Embryonic facial prominence (tissue), 1 donor: Measurements from ENCODE around the gene USF3.
"Not testable (repeated sequence)": the region's sequence is repeated elsewhere in the genome, so short reads cannot be mapped to it uniquely, and the experiment has no call there.

Source experiments
- DNase-seq: peaks from one replicate; pipeline ENCODE4 v3.0.0-alpha.2; 2016; ENCODE audit errors: extremely low spot score

The USF3 gene

GRCh38 chr3:113654310-113654709 is 42.1 kb downstream of the USF3 start:
- DNase-seq = no peak

- DNase-seq = no peak
Measured at GRCh38 chr3:113649174-113649845, 47.1 kb downstream of the USF3 start.

DNA sequence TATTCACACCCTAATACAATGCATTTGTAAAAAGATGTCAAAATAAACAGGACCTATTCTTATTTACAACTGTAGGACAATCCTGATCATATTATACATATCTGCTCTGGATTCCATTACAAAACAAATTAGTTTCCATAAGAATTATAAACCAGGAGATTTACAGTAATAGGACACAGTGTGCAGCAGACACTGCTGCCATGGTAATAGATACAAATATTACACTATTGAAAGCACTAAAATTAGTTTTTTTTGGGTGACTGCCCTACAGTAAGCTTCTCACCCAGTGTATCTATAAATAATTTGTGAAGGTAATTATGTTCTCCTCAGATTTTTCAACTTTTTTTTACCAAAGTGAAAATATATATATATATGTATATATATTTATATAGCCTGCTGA is 47.9 kb downstream of the USF3 start:
- DNase-seq = no peak

DNA sequence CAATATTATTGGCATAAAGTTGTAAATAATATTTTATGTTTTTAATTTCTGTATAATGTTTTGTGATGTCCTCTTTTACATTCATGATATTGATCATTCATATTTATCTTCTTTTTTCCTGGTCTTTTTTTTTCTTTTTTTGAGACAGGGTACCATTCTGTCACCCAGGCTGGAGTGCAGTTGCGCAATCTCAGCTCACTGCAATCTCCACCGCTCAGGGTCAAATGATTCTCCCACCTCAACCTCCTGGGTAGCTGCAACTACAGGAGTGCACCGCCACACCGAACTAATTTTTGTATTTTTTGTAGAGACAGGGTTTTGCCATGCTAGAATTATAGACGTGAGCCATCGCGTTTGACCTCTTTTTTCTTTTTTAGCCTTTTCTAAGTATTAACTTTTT is 52.9 kb downstream of the USF3 start:
- no peak for DNase-seq

GRCh38 chr3:113638910-113639309 is 57.5 kb downstream of the USF3 start:
- DNase-seq = no peak

- no peak for DNase-seq
Measured at GRCh38 chr3:113637756-113638155, 58.7 kb downstream of the USF3 start.

DNA sequence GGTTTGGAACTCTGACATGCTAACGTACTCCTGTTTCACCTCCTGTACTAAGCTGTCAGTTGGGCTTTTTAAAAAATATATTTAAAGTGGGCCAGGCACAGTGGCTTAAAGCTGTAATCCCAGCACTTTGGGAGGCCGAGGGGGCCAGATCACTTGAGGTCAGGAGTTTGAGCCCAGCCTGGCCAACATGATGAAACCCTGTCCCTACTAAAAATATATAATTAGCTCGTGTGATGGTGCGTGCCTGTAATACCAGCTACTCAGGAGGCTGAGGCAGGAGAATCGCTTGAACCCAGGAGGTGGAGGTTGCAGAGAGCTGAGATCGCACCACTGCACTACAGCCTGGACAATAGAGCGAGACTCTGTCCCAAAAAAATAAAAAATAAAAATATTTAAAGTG is 60.4 kb downstream of the USF3 start:
- DNase-seq = not testable (repeated sequence)

- DNase-seq = peak; percentile 39
Measured at GRCh38 chr3:113634782-113635474, 61.5 kb downstream of the USF3 start.

DNA sequence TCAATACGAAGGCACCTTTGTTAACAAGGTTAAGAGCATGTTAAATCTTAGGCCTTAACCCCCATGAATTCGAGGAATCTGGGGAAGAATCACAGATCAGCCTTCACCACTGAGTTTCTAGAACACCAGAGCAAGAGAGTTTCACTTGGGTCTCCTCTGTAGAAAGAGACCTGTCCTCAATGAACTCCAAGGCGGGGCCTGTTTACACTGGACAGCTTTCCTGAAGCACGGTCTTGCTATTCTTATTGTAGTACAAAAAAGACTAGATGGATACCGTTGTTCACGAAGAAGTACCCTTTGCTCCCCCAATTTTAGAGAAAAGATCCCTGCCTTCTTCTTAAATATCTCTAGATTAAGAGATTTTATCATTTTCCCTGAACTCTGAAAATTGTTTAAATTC is 64.9 kb downstream of the USF3 start:
- DNase-seq = no peak

DNA sequence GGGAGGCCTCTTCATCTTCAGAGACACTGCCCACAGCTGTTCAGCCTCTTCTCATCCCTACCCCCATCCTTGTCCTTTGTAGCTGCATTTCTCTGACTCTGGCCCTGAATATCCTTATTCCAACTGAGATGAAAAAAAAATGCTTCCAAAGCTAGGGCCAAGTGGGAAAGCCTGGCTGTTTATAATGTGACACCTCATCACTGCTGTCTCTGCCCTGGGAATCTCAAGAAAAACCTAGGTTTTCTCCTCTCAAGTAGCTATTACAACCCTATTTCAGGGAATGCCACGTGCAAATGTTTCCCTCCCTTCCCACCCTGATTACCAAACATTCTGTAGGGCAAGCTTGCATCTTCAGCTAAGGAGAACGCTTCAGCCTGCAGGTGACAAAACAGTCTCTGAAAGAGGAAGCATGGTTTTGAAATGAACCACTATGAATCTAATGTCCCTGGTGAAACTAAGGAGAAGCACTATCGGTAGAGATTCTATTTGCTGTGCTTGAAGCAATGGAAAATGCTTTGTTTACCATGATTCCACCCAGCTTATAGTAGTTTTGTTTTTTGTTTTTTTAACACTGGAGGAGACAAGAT is 65.4 kb downstream of the USF3 start:
- no peak for DNase-seq

DNA sequence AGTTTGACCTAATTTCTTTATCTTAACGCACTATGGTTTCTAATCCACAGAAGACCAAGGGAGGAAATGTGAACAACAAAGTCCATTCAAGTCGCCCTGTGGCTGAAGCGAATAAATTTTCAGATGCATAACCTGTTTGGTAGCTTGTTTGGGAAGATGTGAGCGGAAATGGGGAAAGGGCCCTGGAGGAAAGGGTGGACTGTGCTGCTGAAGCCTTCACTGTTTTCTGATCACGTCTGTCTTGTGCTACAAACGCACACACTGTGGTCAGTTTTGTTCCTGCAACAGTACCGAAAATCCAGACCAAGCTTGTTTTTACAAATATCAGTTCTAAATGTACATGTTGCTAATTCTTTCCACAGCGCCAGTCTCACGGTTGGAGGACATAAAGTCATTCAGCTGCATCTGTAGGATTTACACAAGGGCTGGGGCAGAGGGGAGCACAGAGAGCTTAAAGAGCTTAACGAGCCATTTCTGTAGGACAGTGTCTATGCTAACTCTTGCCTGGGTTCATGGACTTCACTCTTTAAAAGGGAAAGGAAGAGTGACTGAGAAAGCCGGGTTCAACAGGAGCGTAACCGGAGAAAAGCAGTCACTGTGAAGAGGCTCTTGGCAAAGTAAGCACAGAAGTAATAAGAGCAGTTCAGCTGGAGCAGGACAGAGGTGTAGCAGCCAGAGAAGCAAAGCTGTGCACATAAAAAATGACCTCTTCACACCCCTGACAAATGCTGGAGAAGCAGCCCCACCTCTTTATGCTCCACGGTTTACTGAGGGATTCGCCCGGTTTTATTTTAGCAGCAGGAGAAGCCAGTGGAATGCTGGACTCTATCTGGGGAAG is 66.6 kb downstream of the USF3 start:
- DNase-seq = no peak

DNA sequence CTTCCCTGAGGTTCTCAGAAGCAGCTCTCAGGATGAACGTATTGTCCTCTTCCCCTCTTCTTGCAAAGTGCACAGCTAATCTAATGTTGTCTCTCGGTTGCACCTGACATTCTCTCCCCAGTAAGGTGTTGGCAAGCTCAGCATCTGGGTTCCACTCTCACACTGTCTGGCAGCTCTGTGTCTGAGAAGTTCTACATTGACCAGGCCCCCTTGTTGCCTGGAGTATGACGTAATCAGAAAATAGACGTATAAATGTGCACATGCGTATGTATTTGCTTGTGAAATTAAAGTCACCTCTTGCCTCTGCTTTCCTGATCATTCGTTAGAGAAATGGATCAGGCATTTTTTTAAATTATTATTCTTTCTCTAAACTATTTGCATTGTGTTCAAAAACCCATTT is 67.7 kb downstream of the USF3 start:
- DNase-seq = no peak

GRCh38 chr3:113628316-113628715 is 68.1 kb downstream of the USF3 start:
- DNase-seq = no peak

DNA sequence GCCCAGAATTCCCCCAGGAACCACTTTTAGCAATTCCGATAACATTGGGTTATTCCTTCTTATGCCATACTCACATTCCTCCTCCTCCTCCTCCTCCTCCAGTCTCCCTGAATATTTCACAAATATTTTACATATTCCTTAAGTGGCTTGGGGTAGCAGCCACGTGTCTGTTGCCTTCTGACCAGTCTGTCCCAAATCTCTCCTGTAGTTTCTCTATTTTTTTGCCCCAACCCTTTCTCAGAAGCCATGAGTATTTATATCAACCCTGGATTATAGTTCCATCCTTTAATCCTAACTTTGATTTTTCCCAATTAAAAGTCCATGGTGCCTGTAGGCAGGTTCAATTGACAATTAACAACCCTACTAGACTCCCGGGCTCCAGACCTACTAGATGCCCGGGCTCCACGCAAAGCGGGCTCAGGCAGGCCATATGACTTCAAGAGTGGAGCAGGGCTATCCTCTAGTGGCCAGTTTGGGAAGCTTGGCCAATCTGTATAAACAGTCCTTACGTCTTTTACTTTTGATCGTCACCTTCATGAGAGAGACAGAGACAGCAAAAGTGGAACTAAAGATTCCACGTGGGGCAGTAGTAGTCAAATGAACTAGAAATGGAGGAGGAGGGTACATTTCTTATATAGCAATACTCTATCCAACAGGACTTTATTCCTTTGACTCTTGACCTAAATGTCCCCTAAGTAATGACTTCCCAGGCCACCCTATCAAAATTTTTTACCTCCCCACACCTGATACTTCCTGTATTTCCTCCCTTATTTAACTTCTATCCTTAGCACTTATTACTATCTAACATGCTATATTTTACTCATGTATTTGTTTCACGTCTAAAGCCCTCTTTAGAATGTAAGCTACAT is 69.7 kb downstream of the USF3 start:
- no peak for DNase-seq

DNA sequence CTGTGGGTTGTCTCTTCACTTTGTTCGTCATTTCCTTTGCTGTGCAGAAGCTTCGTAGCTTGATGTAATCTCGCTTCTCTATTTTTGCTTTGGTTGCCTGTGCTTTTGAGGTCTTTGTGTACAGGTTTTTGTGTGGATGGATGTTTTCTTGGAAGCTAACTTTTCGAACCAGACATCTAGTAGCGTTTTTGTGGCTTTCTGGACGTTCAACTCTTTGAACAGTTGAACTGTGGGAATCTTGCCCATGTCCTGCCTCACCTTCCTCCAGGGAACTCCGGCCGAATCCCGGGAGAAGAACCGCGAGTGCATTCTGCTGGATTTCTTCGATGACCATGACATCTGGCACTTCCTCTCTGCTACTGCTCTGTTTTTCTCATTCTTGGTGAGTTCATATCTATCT is 70.6 kb downstream of the USF3 start:
- no peak for DNase-seq

- no peak for DNase-seq
Measured at GRCh38 chr3:113623811-113624210, 72.6 kb downstream of the USF3 start.

GRCh38 chr3:113623324-113623723 is 73.1 kb downstream of the USF3 start:
- DNase-seq = no peak

- DNase-seq = no peak
Measured at GRCh38 chr3:113620091-113620490, 76.4 kb downstream of the USF3 start.

DNA sequence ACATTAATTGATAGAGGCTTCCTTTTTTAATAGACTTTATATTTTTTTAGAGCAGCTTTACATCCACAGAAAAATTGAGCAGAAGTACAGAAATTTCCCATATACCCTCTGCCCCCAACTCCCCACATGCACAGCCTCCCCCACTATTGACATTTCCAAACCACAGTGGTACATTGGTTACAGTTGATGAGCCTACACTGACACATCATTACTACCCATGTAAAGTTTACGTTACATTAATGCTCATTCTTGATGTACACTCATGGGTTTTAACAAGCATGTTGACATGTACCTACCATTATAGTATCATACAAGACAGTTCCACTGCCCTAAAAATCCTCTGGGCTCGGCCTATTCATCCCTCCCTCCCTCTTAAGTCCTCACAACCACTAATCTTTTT is 78.7 kb downstream of the USF3 start:
- DNase-seq = no peak

- no peak for DNase-seq
Measured at GRCh38 chr3:113615976-113616375, 80.5 kb downstream of the USF3 start.

GRCh38 chr3:113614402-113614801 is 82.0 kb downstream of the USF3 start:
- DNase-seq = no peak
